HG02798 (cell line): ENCODE results near the gene TMEM40.

Experiments
- ATAC-seq: cut with Tn5 transposase; IDR thresholded peaks from one replicate; pipeline ENCODE4 v1.9.1; 2021; ENCODE audit warnings: mild to moderate bottlenecking; ENCODE audit not compliant: unreplicated experiment, poor library complexity

The TMEM40 gene

GRCh38 chr3:12689997-12690711, 68.9 kb downstream of the TMEM40 start:
- no peak for ATAC-seq

GRCh38 chr3:12687948-12688347, 71.1 kb downstream of the TMEM40 start:
- no peak for ATAC-seq

GRCh38 chr3:12686096-12686495, 73.0 kb downstream of the TMEM40 start:
- ATAC-seq: no peak
